ENCODE data around the gene INO80C.

The INO80C gene

DNA sequence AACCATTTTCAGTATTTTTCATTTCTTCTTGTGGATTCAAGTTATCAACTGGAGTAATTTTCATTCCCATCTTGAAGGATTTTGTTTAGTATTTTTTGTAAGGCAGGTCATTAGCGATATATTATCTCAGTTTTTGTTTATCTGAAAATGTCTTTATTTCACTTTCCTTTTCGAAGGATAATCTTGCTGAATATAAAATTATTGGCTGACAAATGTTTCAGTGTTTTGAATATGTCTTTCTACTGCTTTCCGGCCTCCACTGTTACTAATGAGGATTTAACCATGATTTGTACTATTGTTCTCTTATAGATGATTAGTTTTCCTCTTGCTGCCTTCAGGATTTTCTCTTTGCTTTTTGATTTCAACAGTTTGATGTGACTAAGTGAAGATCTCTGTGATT, 62.4 kb downstream of the INO80C start:
- no peak for TF ChIP-seq CTCF (IDR thresholded peaks at IDR 0.05; ENCODE audit: low read length, missing control alignments)
- DNase-seq (ENCODE audit: low read depth): no peak
- H3K4me3 ChIP-seq (replicated peaks; ENCODE audit: low read depth, low read length): no peak overlapping the region

DNA sequence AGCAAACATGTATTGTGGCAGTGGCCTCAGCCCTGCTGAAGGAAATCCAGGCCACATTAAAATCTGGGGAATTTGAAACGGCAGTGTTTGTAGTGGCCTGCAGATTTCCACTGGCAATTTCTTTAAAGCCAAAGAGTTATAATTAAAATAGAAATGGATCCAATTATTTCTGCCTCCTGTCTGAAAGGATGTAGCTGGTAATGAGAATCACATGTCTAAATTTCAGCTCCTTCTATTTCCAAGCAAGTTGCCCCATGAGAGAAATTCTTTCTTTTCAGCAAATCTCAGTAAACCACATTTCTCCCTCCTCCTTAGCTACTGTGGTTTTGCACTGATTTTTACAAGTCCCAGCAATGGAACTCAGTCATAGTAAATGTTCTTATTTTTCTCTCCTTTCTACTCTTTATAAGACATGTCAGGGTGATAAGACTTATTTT, 65.2 kb downstream of the INO80C start:
- TF ChIP-seq CTCF (IDR thresholded peaks at IDR 0.05; ENCODE audit: low read length, missing control alignments): no peak
- no peak overlapping the region for H3K4me3 ChIP-seq (replicated peaks; ENCODE audit: low read depth, low read length)
- no peak for DNase-seq (ENCODE audit: low read depth)

GRCh38 chr18:35431374-35431741, 66.4 kb downstream of the INO80C start:
- no peak for TF ChIP-seq CTCF (IDR thresholded peaks at IDR 0.05; ENCODE audit: low read length, missing control alignments)
- DNase-seq (ENCODE audit: low read depth): no peak

GRCh38 chr18:35430721-35431373, 66.9 kb downstream of the INO80C start:
- DNase-seq (ENCODE audit: low read depth): peak; percentile 40
- TF ChIP-seq CTCF (IDR thresholded peaks at IDR 0.05; ENCODE audit: low read length, missing control alignments): no peak
- no peak overlapping the region for H3K4me3 ChIP-seq (replicated peaks; ENCODE audit: low read depth, low read length)

More at GRCh38 chr18:35431374-35431741, 66.4 kb downstream of the INO80C start:
- no peak overlapping the region for H3K4me3 ChIP-seq (replicated peaks; ENCODE audit: low read depth, low read length)

DNA sequence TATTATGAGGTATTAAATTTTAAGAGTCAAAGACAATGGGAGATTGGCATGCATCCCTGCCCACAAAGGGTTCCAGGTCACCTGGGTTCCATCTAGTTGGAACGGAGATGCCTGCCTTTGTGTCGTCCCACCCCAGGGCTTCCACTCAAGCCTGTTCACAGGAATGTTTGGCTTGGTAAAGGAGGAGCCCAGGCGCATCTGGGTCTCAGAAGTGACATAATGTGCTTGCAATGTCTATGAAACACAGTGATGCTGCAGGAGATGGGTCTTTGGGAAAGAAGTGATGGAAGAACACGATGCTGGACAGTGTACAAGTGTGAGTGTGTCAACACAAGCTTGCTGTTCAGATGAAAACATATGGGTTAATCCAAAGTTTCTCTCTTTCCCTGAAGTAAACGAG, 71.0 kb downstream of the INO80C start:
- no peak overlapping the region for H3K4me3 ChIP-seq (replicated peaks; ENCODE audit: low read depth, low read length)
- DNase-seq (ENCODE audit: low read depth): no peak
- no peak for TF ChIP-seq CTCF (IDR thresholded peaks at IDR 0.05; ENCODE audit: low read length, missing control alignments)

DNA sequence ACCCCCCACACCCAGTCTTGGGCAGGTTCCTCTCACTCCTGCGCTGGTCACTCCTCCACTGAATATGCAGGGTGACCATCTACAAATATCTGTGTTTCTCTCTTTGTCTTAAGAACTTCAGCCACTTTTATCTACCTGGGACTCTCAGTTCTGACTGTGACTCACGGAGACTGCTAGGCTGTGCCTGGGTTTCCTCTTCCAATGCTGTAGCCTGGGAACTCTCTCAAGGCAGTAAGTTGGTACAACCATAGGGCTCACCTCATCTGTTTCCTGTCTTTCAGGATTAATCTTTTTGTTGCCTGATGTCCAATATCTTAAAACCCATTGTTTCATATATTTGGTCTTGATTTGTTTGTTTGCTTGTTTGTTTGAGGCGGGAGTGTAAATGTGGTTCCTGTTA, 73.4 kb downstream of the INO80C start:
- H3K4me3 ChIP-seq (replicated peaks; ENCODE audit: low read depth, low read length): no peak overlapping the region
- no peak for DNase-seq (ENCODE audit: low read depth)
- no peak for TF ChIP-seq CTCF (IDR thresholded peaks at IDR 0.05; ENCODE audit: low read length, missing control alignments)

DNA sequence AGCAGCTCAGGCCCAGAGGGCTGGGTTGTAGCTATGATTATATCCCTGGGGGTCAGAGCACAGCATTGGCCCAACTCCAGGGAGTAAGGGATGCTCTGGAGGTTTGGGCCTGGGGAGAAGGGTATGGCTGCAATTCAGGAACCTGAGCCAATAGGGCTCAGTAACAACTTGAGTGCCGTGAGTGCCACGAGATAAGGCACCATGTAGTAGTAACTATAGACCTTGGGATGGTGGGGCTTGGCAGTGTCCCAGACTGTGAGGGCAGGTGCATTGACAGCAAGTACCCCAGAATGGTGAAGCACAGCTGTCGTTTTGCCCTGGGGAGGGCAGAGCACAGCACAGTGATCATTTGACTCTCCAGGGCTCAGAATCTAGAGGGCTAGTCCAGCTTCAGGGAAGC, 75.5 kb downstream of the INO80C start:
- no peak for TF ChIP-seq CTCF (IDR thresholded peaks at IDR 0.05; ENCODE audit: low read length, missing control alignments)
- no peak for DNase-seq (ENCODE audit: low read depth)
- no peak overlapping the region for H3K4me3 ChIP-seq (replicated peaks; ENCODE audit: low read depth, low read length)

Data from fibroblast of pulmonary artery (primary cell).